ENCODE data around the gene GNPNAT1. TPM values are rescaled to one million over a fixed set of nuclear protein-coding genes. Genes with fewer than 3 reads are reported as not detected.
"Not testable (repeated sequence)": the region's sequence is repeated elsewhere in the genome, so short reads cannot be mapped to it uniquely, and the experiment has no call there.

The GNPNAT1 gene
- total RNA-seq, 1 donor from 2014 or later: 19.9 TPM

GRCh38 chr14:52767058-52767833 lies 24.2 kb downstream of the GNPNAT1 start:
- Mint-ChIP-seq H3K4me3 (ENCODE audit: low read depth) (no peak overlapping the region), H3K36me3 (ENCODE audit: insufficient read depth) (peaks cover 22% of the 10 kb centered on the region), H3K4me1 (ENCODE audit: low read depth) (no peaks in the 10 kb centered on the region), H3K27ac (peak overlapping the region; percentile 38), H3K27me3 (no peaks in the 10 kb centered on the region), H3K9me3 (ENCODE audit: low read depth) (no peaks in the 10 kb centered on the region)
- DNase-seq (ENCODE audit: low spot score, unreplicated experiment): no peak
- no peak for TF ChIP-seq CTCF (IDR thresholded peaks at IDR 0.05; ENCODE audit: unreplicated experiment)

GRCh38 chr14:52762923-52763322 lies 28.5 kb downstream of the GNPNAT1 start:
- not testable (repeated sequence) for H3K4me1 Mint-ChIP-seq (ENCODE audit: low read depth); H3K9me3 Mint-ChIP-seq (ENCODE audit: low read depth); DNase-seq (ENCODE audit: low spot score, unreplicated experiment); H3K27me3 Mint-ChIP-seq; H3K4me3 Mint-ChIP-seq (ENCODE audit: low read depth); H3K27ac Mint-ChIP-seq
- H3K36me3 Mint-ChIP-seq (ENCODE audit: insufficient read depth): peaks cover 16% of the 10 kb centered on the region

DNA sequence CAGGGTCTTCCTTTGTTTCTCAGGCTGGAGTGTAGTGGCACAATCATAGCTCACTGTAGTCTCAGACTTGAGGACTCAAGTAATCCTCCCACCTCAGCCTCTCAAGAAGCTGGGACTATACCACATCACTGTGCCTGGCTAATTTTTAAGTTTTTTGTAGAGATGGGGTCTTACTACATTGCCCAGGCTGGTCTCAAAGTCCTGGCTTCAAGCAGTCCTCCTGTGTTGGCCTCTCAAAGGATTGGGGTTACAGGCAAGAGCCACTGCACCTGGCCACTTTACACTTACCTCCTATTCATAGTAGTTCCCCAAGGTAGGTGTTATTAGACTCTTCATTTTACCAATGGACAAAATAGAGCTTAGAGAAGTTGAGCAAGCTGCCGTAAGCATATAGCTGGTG lies 32.3 kb downstream of the GNPNAT1 start:
- Mint-ChIP-seq H3K4me3 (ENCODE audit: low read depth) (no peak overlapping the region), H3K4me1 (ENCODE audit: low read depth) (peaks cover 1% of the 10 kb centered on the region), H3K36me3 (ENCODE audit: insufficient read depth) (peaks cover 10% of the 10 kb centered on the region), H3K27ac (no peak overlapping the region), H3K9me3 (ENCODE audit: low read depth) (no peaks in the 10 kb centered on the region), H3K27me3 (no peaks in the 10 kb centered on the region)
- no peak for TF ChIP-seq CTCF (IDR thresholded peaks at IDR 0.05; ENCODE audit: unreplicated experiment)
- DNase-seq (ENCODE audit: low spot score, unreplicated experiment): no peak

GRCh38 chr14:52755607-52756316 lies 35.6 kb downstream of the GNPNAT1 start:
- no peak for DNase-seq (ENCODE audit: low spot score, unreplicated experiment)
- Mint-ChIP-seq H3K27ac (no peak overlapping the region), H3K36me3 (ENCODE audit: insufficient read depth) (peaks cover 6% of the 10 kb centered on the region), H3K9me3 (ENCODE audit: low read depth) (no peaks in the 10 kb centered on the region), H3K27me3 (no peaks in the 10 kb centered on the region), H3K4me3 (ENCODE audit: low read depth) (no peak overlapping the region), H3K4me1 (ENCODE audit: low read depth) (peaks cover 1% of the 10 kb centered on the region)
- no peak for TF ChIP-seq CTCF (IDR thresholded peaks at IDR 0.05; ENCODE audit: unreplicated experiment)

GRCh38 chr14:52748647-52749292 lies 42.6 kb downstream of the GNPNAT1 start:
- peaks cover 6% of the 10 kb centered on the region for H3K4me1 Mint-ChIP-seq (ENCODE audit: low read depth)
- no peaks in the 10 kb centered on the region for H3K9me3 Mint-ChIP-seq (ENCODE audit: low read depth)
- DNase-seq (ENCODE audit: low spot score, unreplicated experiment): no peak
- no peaks in the 10 kb centered on the region for H3K27me3 Mint-ChIP-seq
- H3K36me3 Mint-ChIP-seq (ENCODE audit: insufficient read depth): peaks cover 18% of the 10 kb centered on the region
- H3K27ac Mint-ChIP-seq: no peak overlapping the region
- TF ChIP-seq CTCF (IDR thresholded peaks at IDR 0.05; ENCODE audit: unreplicated experiment): no peak
- H3K4me3 Mint-ChIP-seq (ENCODE audit: low read depth): no peak overlapping the region
